B cell (primary cell): ENCODE results near the gene IL1RN. TPM values are rescaled to one million over a fixed set of nuclear protein-coding genes. Genes with fewer than 3 reads are reported as not detected.

Source experiments
- ATAC-seq: fragments of 200-7000 bp; cut with Tn5 transposase; one replicate; pipeline ENCODE4 v1.10.0; 2021; ENCODE audit warnings: low read depth, mild to moderate bottlenecking, moderate number of reproducible peaks, moderate library complexity
- CTCF ChIA-PET: fragments of 350-600 bp; sonication (Branson Sonifier 250); formaldehyde crosslinking; loops from one replicate; lab custom pipeline; 2021; ENCODE audit warnings: antibody characterized with exemption, inconsistent platforms; lab: Charles Lee
- POLR2A ChIA-PET: fragments of 350-600 bp; sonication (Branson Sonifier 250); formaldehyde crosslinking; loops from one replicate; lab custom pipeline; 2021; ENCODE audit warnings: antibody characterized with exemption; lab: Charles Lee
- DNase-seq: peaks from one replicate; pipeline ENCODE4 v3.0.0; 2013
- H2AFZ ChIP-seq: 2 replicates; pipeline ENCODE4 v1.6.1; 2012; ENCODE audit warnings: mild to moderate bottlenecking, low read depth, low read length; ENCODE audit not compliant: insufficient read depth, poor library complexity, severe bottlenecking
- H3K27ac ChIP-seq, 2 donors: 1 replicate in 1 of 2; 2 replicates in 1 of 2; pipeline ENCODE4 v1.5.1; 2012 to 2013; ENCODE audit warnings: low read length in 2 of 2, mild to moderate bottlenecking in 2 of 2, moderate library complexity in 1 of 2
- H3K27me3 ChIP-seq, 4 experiments: fragments of 200-600 bp in 1 of 4; sonication (generic) in 1 of 4; replicated peaks in 1 of 4; 1 replicate in 2 of 4; 2 replicates in 2 of 4; pipeline versions ENCODE4 v1.6.1 to v1.7.0; 2013 to 2016; ENCODE audit warnings: low read length in 3 of 4, mild to moderate bottlenecking in 2 of 4, mixed read lengths in 1 of 4, moderate library complexity in 1 of 4; ENCODE audit not compliant: insufficient read depth in 4 of 4, control insufficient read depth in 3 of 4; ENCODE audit errors: control extremely low read depth in 1 of 4
- H3K36me3 ChIP-seq, 2 experiments: replicated peaks in 1 of 2; 1 replicate in 1 of 2; 2 replicates in 1 of 2; pipeline versions ENCODE4 v1.6.1 to v1.7.1; 2013; ENCODE audit warnings: low read length in 1 of 2; ENCODE audit not compliant: insufficient read depth in 2 of 2, control insufficient read depth in 1 of 2; ENCODE audit errors: control extremely low read depth in 1 of 2, extremely low read depth in 1 of 2
- H3K4me1 ChIP-seq, 2 donors: fragments of 200-600 bp in 1 of 2; sonication (generic) in 1 of 2; 1 replicate in 1 of 2; 2 replicates in 1 of 2; pipeline versions ENCODE4 v1.5.1 to v1.6.1; 2013 to 2017; ENCODE audit warnings: low read length in 2 of 2; ENCODE audit not compliant: control insufficient read depth in 2 of 2, insufficient read depth in 2 of 2
- H3K4me2 ChIP-seq: replicated peaks from 2 replicates; pipeline ENCODE3; 2012; ENCODE audit warnings: mild to moderate bottlenecking, low read depth, low read length; ENCODE audit not compliant: poor library complexity, severe bottlenecking
- H3K4me3 ChIP-seq, 5 experiments: fragments of 200-600 bp in 1 of 5; sonication (generic) in 1 of 5; 1 replicate in 3 of 5; 2 replicates in 2 of 5; pipeline versions ENCODE4 v1.5.1 to v1.7.0; 2011 to 2016; ENCODE audit warnings: low read length in 4 of 5, mild to moderate bottlenecking in 4 of 5, low read depth in 2 of 5, control low read depth in 1 of 5, moderate library complexity in 1 of 5; ENCODE audit not compliant: insufficient read depth in 1 of 5; ENCODE audit errors: control extremely low read depth in 1 of 5, extremely low read depth in 1 of 5
- H3K79me2 ChIP-seq: fragments of 200-600 bp; sonication (generic); one replicate; pipeline ENCODE4 v1.6.0; 2016; ENCODE audit warnings: low read length; ENCODE audit not compliant: control insufficient read depth, insufficient read depth
- H3K9ac ChIP-seq: fragments of 200-600 bp; sonication (generic); 2 replicates; pipeline ENCODE4 v1.6.1; 2017; ENCODE audit warnings: mild to moderate bottlenecking, low read length, moderate library complexity
- H3K9me3 ChIP-seq, 3 donors: one replicate each; pipeline versions ENCODE4 v1.6.1 to v1.7.1; 2013; ENCODE audit warnings: low read length in 2 of 3; ENCODE audit not compliant: control insufficient read depth in 2 of 3, insufficient read depth in 1 of 3; ENCODE audit errors: control extremely low read depth in 1 of 3
- H4K20me1 ChIP-seq: 2 replicates; pipeline ENCODE4 v1.6.0; 2012; ENCODE audit warnings: mild to moderate bottlenecking, low read length; ENCODE audit not compliant: insufficient read depth, control insufficient read depth, poor library complexity, severe bottlenecking
- H3K27ac Mint-ChIP-seq: one replicate; pipeline ENCODE4 v1.8.0; 2021; ENCODE audit warnings: mixed read lengths
- H3K27me3 Mint-ChIP-seq: one replicate; pipeline ENCODE4 v1.8.0; 2021; ENCODE audit warnings: mixed read lengths
- H3K4me1 Mint-ChIP-seq: one replicate; pipeline ENCODE4 v1.8.0; 2021; ENCODE audit warnings: mixed read lengths
- H3K4me3 Mint-ChIP-seq: one replicate; pipeline ENCODE4 v1.8.0; 2021; ENCODE audit warnings: mixed read lengths
- H3K9me3 Mint-ChIP-seq: one replicate; pipeline ENCODE4 v1.8.0; 2022; ENCODE audit warnings: mixed read lengths; ENCODE audit not compliant: insufficient read depth
- CTCF ChIP-seq: fragments of 200-600 bp; IDR thresholded peaks from one replicate; pipeline ENCODE4 v1.8.0; 2022; ENCODE audit warnings: antibody characterized with exemption, mild to moderate bottlenecking
- EZH2 ChIP-seq: IDR thresholded peaks from 2 replicates; pipeline ENCODE4 v1.6.1; 2012; ENCODE audit warnings: borderline replicate concordance, low read depth, mild to moderate bottlenecking, moderate library complexity, low read length; ENCODE audit not compliant: insufficient read depth, poor library complexity, severe bottlenecking
- whole genome bisulfite sequencing: methylation state at CpG from one replicate; pipeline ENCODE4 v1.1.5; 2013; ENCODE audit warnings: missing lambda C conversion rate; ENCODE audit not compliant: insufficient coverage; 5-methylcytosine and 5-hydroxymethylcytosine counted together
- intact Hi-C: fragments of 100-400 bp; cut with micrococcal nuclease; formaldehyde crosslinking; loops from one replicate; pipeline ENCODE4 v1.10.0; 2022
- polyA plus RNA-seq: library from polyadenylated mRNA; depleted of rRNA; stranded (reverse); fragments of >200 nt; gene quantifications from 2 replicates; pipeline ENCODE4 v1.2.3, GENCODE V29; 2012
- total RNA-seq, 2 donors: library from RNA; stranded (reverse); fragments of 120-200 nt in 1 of 2; gene quantifications; 1 replicate in 1 of 2; 2 replicates in 1 of 2; pipeline versions ENCODE4 v1.2.3 to v1.2.4, GENCODE V29; 2013 to 2022

The IL1RN gene
- total and polyA plus RNA-seq, 2 donors (not counting 1 experiment from before 2014, with no cell fraction given): 0.79 TPM; not detected in 1

- ATAC-seq: no peak
- peaks cover 86% of the 10 kb centered on the region for H3K4me1 Mint-ChIP-seq
- Histone ChIP-seq H4K20me1 (peaks cover 50% of the 10 kb centered on the region), H3K4me2 (peak overlapping the region; percentile 91), H3K4me3 (peak overlapping the region; percentile 58 to 95 (median 77)), H3K27ac (peak overlapping the region; percentile 87 to 91), H3K9me3 (peaks cover 0 to 4% (median 0%) of the 10 kb centered on the region in 3 donors), H3K36me3 (peaks cover 0 to 32% of the 10 kb centered on the region in 2 experiments), H3K79me2 (peaks cover 100% of the 10 kb centered on the region), H2AFZ (peak overlapping the region; percentile 71), H3K4me1 (peaks cover 69 to 90% of the 10 kb centered on the region in 2 donors), H3K27me3 (no peaks in the 10 kb centered on the region), H3K9ac (peak overlapping the region; percentile 86)
- H3K27me3 Mint-ChIP-seq: no peaks in the 10 kb centered on the region
- H3K9me3 Mint-ChIP-seq: no peaks in the 10 kb centered on the region
- POLR2A ChIA-PET: interaction anchor here (0.6 to 3.3 kb wide), 6 partner anchors 18 to 1019 kb away, joined by 3 to 14 read pairs (median 6); no protein-coding TSS in a partner anchor
- peak overlapping the region; percentile 91 for H3K4me3 Mint-ChIP-seq
- CTCF ChIA-PET: interaction anchor here (0.7 to 18.3 kb wide), 16 partner anchors 9 to 216 kb away, joined by 3 to 327 read pairs (median 4); no protein-coding TSS in a partner anchor
- TF ChIP-seq CTCF (peak; percentile 6), EZH2 (no peak)
- intact Hi-C loops: loop anchor here (10.0 kb wide), 1 partner anchor 1120 kb away; the partner anchor contains the start of gene TMEM87B
- peak overlapping the region; percentile 92 for H3K27ac Mint-ChIP-seq
- 0% methylated on average over 3 of the region's 3 CpGs for WGBS
- no peak for DNase-seq
These were observed 47.0 kb downstream of the IL1RN start for GRCh38 chr2:113174376-113174750.

GRCh38 chr2:113175042-113175628 lies 47.7 kb downstream of the IL1RN start:
- Mint-ChIP-seq H3K9me3 (no peaks in the 10 kb centered on the region), H3K27me3 (no peaks in the 10 kb centered on the region), H3K4me1 (peaks cover 89% of the 10 kb centered on the region), H3K4me3 (peak overlapping the region; percentile 91), H3K27ac (peak overlapping the region; percentile 92)
- intact Hi-C loops: loop anchor here (10.0 kb wide), 1 partner anchor 1120 kb away; the partner anchor contains the start of gene TMEM87B
- Histone ChIP-seq H3K9me3 (peaks cover 0 to 4% (median 0%) of the 10 kb centered on the region in 3 donors), H3K4me2 (peak overlapping the region; percentile 91), H4K20me1 (peaks cover 57% of the 10 kb centered on the region), H3K4me3 (peak overlapping the region; percentile 58 to 95 (median 77)), H3K4me1 (peaks cover 70 to 90% of the 10 kb centered on the region in 2 donors), H2AFZ (no peak overlapping the region), H3K27ac (peak overlapping the region; percentile 87 to 91), H3K36me3 (peaks cover 0 to 39% of the 10 kb centered on the region in 2 experiments), H3K27me3 (no peaks in the 10 kb centered on the region), H3K79me2 (peaks cover 100% of the 10 kb centered on the region), H3K9ac (peak overlapping the region; percentile 86)
- TF ChIP-seq EZH2 (no peak), CTCF (no peak)
- ChIA-PET CTCF (interaction anchor here (0.6 to 18.3 kb wide), 14 partner anchors 9 to 215 kb away, joined by 3 to 327 read pairs (median 6); no protein-coding TSS in a partner anchor), POLR2A (interaction anchor here (0.6 to 3.3 kb wide), 8 partner anchors 13 to 1020 kb away, joined by 3 to 14 read pairs (median 6); no protein-coding TSS in a partner anchor)
- 29% methylated on average over 5 of the region's 8 CpGs for WGBS
- DNase-seq (peak; percentile 85), ATAC-seq (peak; percentile 53)
